Parathyroid adenoma (tissue), 2 donors: ENCODE results near the gene JADE2.
A peak's percentile ranks its signal among the peaks of the same experiment; 100 is the strongest.

Source experiments
- H2AFZ ChIP-seq: fragments of 300-600 bp; sonication (generic); one replicate; pipeline ENCODE4 v1.7.0; 2017; ENCODE audit warnings: antibody characterized with exemption, mild to moderate bottlenecking
- H3K27ac ChIP-seq: fragments of 300-600 bp; sonication (generic); one replicate; pipeline ENCODE4 v1.7.0; 2017
- H3K27me3 ChIP-seq: fragments of 300-600 bp; sonication (generic); one replicate; pipeline ENCODE4 v1.7.0; 2017; ENCODE audit warnings: low read length; ENCODE audit not compliant: control insufficient read depth, insufficient read depth
- H3K36me3 ChIP-seq: fragments of 300-600 bp; sonication (generic); one replicate; pipeline ENCODE4 v1.7.0; 2017; ENCODE audit warnings: low read length; ENCODE audit not compliant: control insufficient read depth, insufficient read depth
- H3K4me1 ChIP-seq: fragments of 300-600 bp; sonication (generic); one replicate; pipeline ENCODE4 v1.7.0; 2017; ENCODE audit warnings: control low read depth
- H3K4me2 ChIP-seq: fragments of 300-600 bp; sonication (generic); one replicate; pipeline ENCODE4 v1.7.0; 2017; ENCODE audit warnings: low read length
- H3K4me3 ChIP-seq: fragments of 300-600 bp; sonication (generic); one replicate; pipeline ENCODE4 v1.7.0; 2017; ENCODE audit warnings: low read depth, low read length
- H3K79me2 ChIP-seq: fragments of 300-600 bp; sonication (generic); one replicate; pipeline ENCODE4 v1.7.0; 2017; ENCODE audit warnings: control low read depth
- H3K9ac ChIP-seq: fragments of 300-600 bp; sonication (generic); one replicate; pipeline ENCODE4 v1.7.0; 2017; ENCODE audit warnings: mild to moderate bottlenecking
- H3K9me3 ChIP-seq: fragments of 300-600 bp; sonication (generic); one replicate; pipeline ENCODE4 v1.7.0; 2017; ENCODE audit warnings: low read length; ENCODE audit not compliant: control insufficient read depth
- TF ChIP-seq, protein P1 (sequence below): fragments of 300-600 bp; sonication (generic); IDR thresholded peaks from one replicate; pipeline ENCODE4 v1.7.0; 2017; ENCODE audit warnings: antibody characterized with exemption, mild to moderate bottlenecking
- donor health status: primary hyperparathyroidism.

JADE2 gene

DNA sequence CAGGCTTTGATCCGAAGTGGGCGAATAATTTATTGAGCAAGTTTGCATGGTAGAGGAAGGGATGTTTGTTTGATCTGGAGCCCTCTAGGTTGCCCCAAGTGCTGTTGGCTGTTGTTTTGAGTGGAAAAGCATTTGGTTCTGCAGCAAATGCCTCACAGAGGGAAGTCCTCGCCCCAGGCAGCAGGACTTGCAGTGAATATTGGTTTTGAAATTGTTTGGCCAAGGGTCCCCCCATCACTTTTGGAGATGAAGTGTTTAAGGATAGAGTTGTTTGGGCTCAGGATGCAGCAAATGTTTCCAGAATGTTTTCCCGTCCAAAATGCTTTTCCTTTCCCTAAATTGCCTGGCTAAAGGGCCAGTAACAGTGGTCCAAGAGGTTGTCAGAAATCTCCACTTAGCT is 3.1 kb downstream of the JADE2 start:
- Histone ChIP-seq H3K79me2 (peaks cover 58% of the 10 kb centered on the region), H3K27me3 (no peaks in the 10 kb centered on the region), H3K4me1 (peaks cover 27% of the 10 kb centered on the region), H3K9me3 (no peaks in the 10 kb centered on the region), H3K36me3 (no peaks in the 10 kb centered on the region), H2AFZ (no peak overlapping the region), H3K4me3 (no peak overlapping the region), H3K9ac (no peak overlapping the region), H3K27ac (no peak overlapping the region), H3K4me2 (no peak overlapping the region)
- TF ChIP-seq, protein P1, sequence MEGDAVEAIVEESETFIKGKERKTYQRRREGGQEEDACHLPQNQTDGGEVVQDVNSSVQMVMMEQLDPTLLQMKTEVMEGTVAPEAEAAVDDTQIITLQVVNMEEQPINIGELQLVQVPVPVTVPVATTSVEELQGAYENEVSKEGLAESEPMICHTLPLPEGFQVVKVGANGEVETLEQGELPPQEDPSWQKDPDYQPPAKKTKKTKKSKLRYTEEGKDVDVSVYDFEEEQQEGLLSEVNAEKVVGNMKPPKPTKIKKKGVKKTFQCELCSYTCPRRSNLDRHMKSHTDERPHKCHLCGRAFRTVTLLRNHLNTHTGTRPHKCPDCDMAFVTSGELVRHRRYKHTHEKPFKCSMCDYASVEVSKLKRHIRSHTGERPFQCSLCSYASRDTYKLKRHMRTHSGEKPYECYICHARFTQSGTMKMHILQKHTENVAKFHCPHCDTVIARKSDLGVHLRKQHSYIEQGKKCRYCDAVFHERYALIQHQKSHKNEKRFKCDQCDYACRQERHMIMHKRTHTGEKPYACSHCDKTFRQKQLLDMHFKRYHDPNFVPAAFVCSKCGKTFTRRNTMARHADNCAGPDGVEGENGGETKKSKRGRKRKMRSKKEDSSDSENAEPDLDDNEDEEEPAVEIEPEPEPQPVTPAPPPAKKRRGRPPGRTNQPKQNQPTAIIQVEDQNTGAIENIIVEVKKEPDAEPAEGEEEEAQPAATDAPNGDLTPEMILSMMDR: no peak

GRCh38 chr5:134529460-134529859 is 4.0 kb downstream of the JADE2 start:
- peaks cover 24% of the 10 kb centered on the region for H3K4me1 ChIP-seq
- no peak overlapping the region for H3K9ac ChIP-seq
- H3K79me2 ChIP-seq: peaks cover 67% of the 10 kb centered on the region
- H3K4me3 ChIP-seq: no peak overlapping the region
- H3K9me3 ChIP-seq: no peaks in the 10 kb centered on the region
- TF ChIP-seq, protein P1: no peak
- no peak overlapping the region for H3K27ac ChIP-seq
- H3K36me3 ChIP-seq: no peaks in the 10 kb centered on the region
- no peak overlapping the region for H3K4me2 ChIP-seq
- no peaks in the 10 kb centered on the region for H3K27me3 ChIP-seq
- no peak overlapping the region for H2AFZ ChIP-seq

DNA sequence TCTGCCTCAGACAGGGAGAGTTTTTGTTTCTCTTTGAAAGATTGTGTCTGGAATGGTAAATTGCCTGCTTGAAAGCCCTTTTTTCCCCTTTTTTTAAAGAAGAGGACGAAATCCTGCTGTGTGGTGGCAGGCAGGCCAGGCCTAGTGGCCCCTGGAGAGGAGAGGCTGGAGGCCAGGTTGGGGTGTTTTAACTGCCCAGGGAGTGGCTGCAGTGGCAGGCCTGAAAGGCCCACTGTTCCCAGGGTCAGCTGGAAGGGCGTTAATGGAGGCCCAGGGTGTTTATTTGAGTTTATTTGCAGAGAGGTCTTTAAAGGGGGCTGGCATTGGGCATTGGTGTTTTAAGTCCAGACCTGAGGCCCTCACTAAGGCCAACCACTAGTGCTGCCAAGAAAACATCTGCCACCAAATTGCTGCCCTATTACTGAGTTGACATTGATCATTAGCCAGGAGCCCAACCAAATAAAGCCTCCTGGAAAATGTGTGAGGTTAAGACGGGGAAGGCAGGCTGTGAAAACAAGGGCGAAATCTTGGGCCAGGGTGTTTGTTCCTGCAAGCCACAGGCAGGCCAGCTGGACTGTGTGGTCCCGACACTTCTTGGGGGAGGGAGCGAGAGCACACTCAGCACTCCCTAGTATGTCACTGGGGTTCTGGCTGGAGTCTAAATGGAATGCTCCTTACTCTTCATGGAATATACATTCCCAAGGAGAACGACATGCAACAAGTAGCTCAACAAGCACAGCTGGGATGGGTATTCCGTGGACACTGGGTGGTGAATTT is 5.0 kb downstream of the JADE2 start:
- H3K9ac ChIP-seq: no peak overlapping the region
- H3K4me3 ChIP-seq: no peak overlapping the region
- peaks cover 77% of the 10 kb centered on the region for H3K79me2 ChIP-seq
- H3K27me3 ChIP-seq: no peaks in the 10 kb centered on the region
- H3K4me2 ChIP-seq: no peak overlapping the region
- TF ChIP-seq, protein P1: no peak
- H3K9me3 ChIP-seq: no peaks in the 10 kb centered on the region
- no peaks in the 10 kb centered on the region for H3K36me3 ChIP-seq
- peaks cover 27% of the 10 kb centered on the region for H3K4me1 ChIP-seq
- no peak overlapping the region for H2AFZ ChIP-seq
- no peak overlapping the region for H3K27ac ChIP-seq

GRCh38 chr5:134533115-134533815 is 7.8 kb downstream of the JADE2 start:
- Histone ChIP-seq H3K27ac (peak overlapping the region; percentile 20), H2AFZ (no peak overlapping the region), H3K27me3 (no peaks in the 10 kb centered on the region), H3K4me1 (peaks cover 22% of the 10 kb centered on the region), H3K36me3 (no peaks in the 10 kb centered on the region), H3K4me3 (no peak overlapping the region), H3K79me2 (peaks cover 89% of the 10 kb centered on the region), H3K4me2 (peak overlapping the region; percentile 8), H3K9ac (no peak overlapping the region), H3K9me3 (no peaks in the 10 kb centered on the region)
- TF ChIP-seq, protein P1: no peak
